ENCODE measurements around the gene TMEM119.

GRCh38 chr12:108582509-108582908, 15.4 kb downstream of the TMEM119 start:
- no peak for TF ChIP-seq CTCF (IDR thresholded peaks at IDR 0.05)
- TF ChIP-seq POLR2A (IDR thresholded peaks at IDR 0.05) = no peak
- TF ChIP-seq POLR2AphosphoS5 (IDR thresholded peaks at IDR 0.05) = no peak
- no peak for TF ChIP-seq EP300 (IDR thresholded peaks at IDR 0.05)
